ENCODE results near the gene HCN4.

DNA sequence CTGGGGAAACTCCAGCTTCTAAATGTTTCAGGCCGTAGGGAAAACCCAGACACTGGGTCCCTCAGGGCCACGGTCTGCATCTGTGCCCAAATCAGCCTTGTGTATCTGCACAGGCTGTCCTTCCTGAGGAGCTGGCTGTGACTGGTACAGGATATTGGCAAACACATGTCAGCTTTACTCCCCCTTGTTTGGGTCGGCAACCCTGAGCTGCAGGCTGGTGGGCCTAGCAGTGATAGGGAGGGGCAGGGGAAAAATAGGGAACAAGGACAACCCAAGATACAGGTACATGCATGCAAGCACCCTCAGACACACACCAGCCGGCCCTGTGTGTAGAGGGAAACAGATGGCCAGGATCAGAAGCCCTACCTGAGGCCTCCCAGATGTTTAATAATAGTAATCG, 28.7 kb upstream of the HCN4 start:
- no peak for TF ChIP-seq CTCF (IDR thresholded peaks at IDR 0.05)
- no peak for TF ChIP-seq POLR2AphosphoS5 (IDR thresholded peaks at IDR 0.05)
- no peak for TF ChIP-seq POLR2A (IDR thresholded peaks at IDR 0.05)
